Fibroblast of lung (primary cell): ENCODE data around the gene CKLF.

ENCODE experiments used
- EZH2 ChIP-seq: IDR thresholded peaks from 2 replicates; pipeline ENCODE4 v1.5.1; 2012; ENCODE audit warnings: low read length, control low read depth, mild to moderate bottlenecking; ENCODE audit errors: missing control alignments
- TF ChIP-seq, protein P1 (sequence below), 2 donors: IDR thresholded peaks in 1 of 2; conservative IDR thresholded peaks in 1 of 2; 1 replicate in 1 of 2; 2 replicates in 1 of 2; pipeline ENCODE4 v1.5.1; 2011 to 2012; ENCODE audit warnings: low read length in 2 of 2, control low read depth in 1 of 2, inconsistent platforms in 1 of 2, low read depth in 1 of 2, mild to moderate bottlenecking in 1 of 2

DNA sequence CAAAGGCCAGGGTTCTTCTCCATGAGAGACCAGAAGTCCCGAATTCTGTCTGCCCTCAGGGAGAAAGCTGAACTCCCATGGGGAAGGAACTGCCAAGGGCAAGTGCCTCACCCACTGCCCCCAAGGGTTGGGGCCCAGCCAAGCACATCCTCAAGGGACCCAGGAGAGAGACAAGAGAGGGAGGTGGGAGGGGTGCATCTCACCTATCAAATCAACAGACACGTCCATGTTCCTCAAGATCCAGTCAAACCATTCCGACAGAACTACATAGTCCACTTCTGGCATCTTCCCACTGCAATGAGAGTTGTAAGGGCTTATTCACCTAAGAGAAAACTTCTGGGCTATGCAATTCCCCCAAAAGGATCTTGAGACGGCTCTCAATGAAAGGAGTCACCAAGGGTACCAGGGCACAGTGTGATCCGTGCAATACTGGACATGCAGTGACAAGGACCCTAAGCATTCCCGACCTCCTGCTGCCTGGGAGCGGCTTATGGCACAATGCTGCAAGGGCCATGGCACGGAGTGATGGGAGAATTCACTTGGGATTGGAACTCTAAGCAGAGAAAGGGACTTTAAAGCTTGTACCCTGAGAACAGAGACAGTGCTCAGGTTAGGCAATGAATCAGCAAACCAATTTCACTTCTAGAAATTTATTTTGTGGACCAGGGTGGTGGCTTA lies 34.7 kb upstream of the CKLF start:
- TF ChIP-seq, protein P1, sequence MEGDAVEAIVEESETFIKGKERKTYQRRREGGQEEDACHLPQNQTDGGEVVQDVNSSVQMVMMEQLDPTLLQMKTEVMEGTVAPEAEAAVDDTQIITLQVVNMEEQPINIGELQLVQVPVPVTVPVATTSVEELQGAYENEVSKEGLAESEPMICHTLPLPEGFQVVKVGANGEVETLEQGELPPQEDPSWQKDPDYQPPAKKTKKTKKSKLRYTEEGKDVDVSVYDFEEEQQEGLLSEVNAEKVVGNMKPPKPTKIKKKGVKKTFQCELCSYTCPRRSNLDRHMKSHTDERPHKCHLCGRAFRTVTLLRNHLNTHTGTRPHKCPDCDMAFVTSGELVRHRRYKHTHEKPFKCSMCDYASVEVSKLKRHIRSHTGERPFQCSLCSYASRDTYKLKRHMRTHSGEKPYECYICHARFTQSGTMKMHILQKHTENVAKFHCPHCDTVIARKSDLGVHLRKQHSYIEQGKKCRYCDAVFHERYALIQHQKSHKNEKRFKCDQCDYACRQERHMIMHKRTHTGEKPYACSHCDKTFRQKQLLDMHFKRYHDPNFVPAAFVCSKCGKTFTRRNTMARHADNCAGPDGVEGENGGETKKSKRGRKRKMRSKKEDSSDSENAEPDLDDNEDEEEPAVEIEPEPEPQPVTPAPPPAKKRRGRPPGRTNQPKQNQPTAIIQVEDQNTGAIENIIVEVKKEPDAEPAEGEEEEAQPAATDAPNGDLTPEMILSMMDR (conservative IDR thresholded peaks at IDR 0.05 in 1 of 2, IDR thresholded peaks at IDR 0.05 in 1 of 2; ENCODE audit: low read depth in 1 of 2, low read length in 2 of 2): no peak
- TF ChIP-seq EZH2: no peak
